ENCODE data around the gene INPP4A. TPM values are rescaled to one million over a fixed set of nuclear protein-coding genes. Genes with fewer than 3 reads are reported as not detected.

Gene INPP4A
- total and polyA plus RNA-seq, 3 experiments from 2014 or later: 41.0 to 61.4 (median 46.9) TPM

- H3K4me1 ChIP-seq (ENCODE audit: insufficient read depth, low read length): peaks cover 17% of the 10 kb centered on the region
- peak overlapping the region; percentile 23 to 96 (median 70) for H3K27ac Mint-ChIP-seq
- CTCF ChIA-PET: no interaction called here
Observed at GRCh38 chr2:98550165-98550564, 105.5 kb downstream of the INPP4A start.

GRCh38 chr2:98551316-98551715 is 106.7 kb downstream of the INPP4A start:
- DNase-seq: peak in 3 of 5 donors; percentile 5 to 29 (median 28)
- H3K27me3 ChIP-seq (ENCODE audit: insufficient read depth, low read length, poor library complexity, severe bottlenecking): no peaks in the 10 kb centered on the region
- Mint-ChIP-seq H3K9me3 (no peaks in the 10 kb centered on the region), H3K36me3 (peaks cover 8 to 91% (median 28%) of the 10 kb centered on the region in 3 donors), H3K27ac (peak overlapping the region; percentile 43 to 96 (median 88)), H3K4me3 (no peak overlapping the region), H3K4me1 (peaks cover 44 to 71% (median 54%) of the 10 kb centered on the region in 3 donors), H3K27me3 (peaks cover 0 to 1% of the 10 kb centered on the region in 2 donors)
- peaks cover 17% of the 10 kb centered on the region for H3K4me1 ChIP-seq (ENCODE audit: insufficient read depth, low read length)
- ChIA-PET POLR2A (no interaction called here), CTCF (no interaction called here)
- no peak overlapping the region for H3K27ac ChIP-seq (ENCODE audit: low read depth, low read length)
- peaks cover 79% of the 10 kb centered on the region for H3K36me3 ChIP-seq (ENCODE audit: insufficient read depth, low read length)
- no peaks in the 10 kb centered on the region for H3K9me3 ChIP-seq (ENCODE audit: low read length)
- no peak overlapping the region for H3K4me3 ChIP-seq (ENCODE audit: low read length)

More at GRCh38 chr2:98550165-98550564, 105.5 kb downstream of the INPP4A start:
- Mint-ChIP-seq H3K27me3 (no peaks in the 10 kb centered on the region), H3K4me1 (peaks cover 45 to 64% (median 47%) of the 10 kb centered on the region in 3 donors), H3K9me3 (no peaks in the 10 kb centered on the region), H3K36me3 (peaks cover 7 to 91% (median 28%) of the 10 kb centered on the region in 3 donors), H3K4me3 (peak overlapping the region in 1 of 7 donors; percentile 32)
- Histone ChIP-seq H3K36me3 (ENCODE audit: insufficient read depth, low read length) (peaks cover 79% of the 10 kb centered on the region), H3K27me3 (ENCODE audit: insufficient read depth, low read length, poor library complexity, severe bottlenecking) (no peaks in the 10 kb centered on the region), H3K27ac (ENCODE audit: low read depth, low read length) (no peak overlapping the region), H3K9me3 (ENCODE audit: low read length) (no peaks in the 10 kb centered on the region), H3K4me3 (ENCODE audit: low read length) (no peak overlapping the region)
- no peak for DNase-seq
- POLR2A ChIA-PET: no interaction called here

- H3K4me1 Mint-ChIP-seq: peaks cover 39 to 70% (median 47%) of the 10 kb centered on the region in 3 donors
- H3K4me3 Mint-ChIP-seq: no peak overlapping the region
- ChIA-PET CTCF (interaction anchor here (1.0 kb wide), 1 partner anchor 73 kb away, joined by 3 read pairs; no protein-coding TSS in a partner anchor), POLR2A (no interaction called here)
- H3K27me3 Mint-ChIP-seq: peaks cover 0 to 1% of the 10 kb centered on the region in 2 donors
- no peak overlapping the region for H3K27ac ChIP-seq (ENCODE audit: low read depth, low read length)
- no peaks in the 10 kb centered on the region for H3K9me3 ChIP-seq (ENCODE audit: low read length)
- H3K27me3 ChIP-seq (ENCODE audit: insufficient read depth, low read length, poor library complexity, severe bottlenecking): no peaks in the 10 kb centered on the region
- H3K4me3 ChIP-seq (ENCODE audit: low read length): no peak overlapping the region
- peak overlapping the region; percentile 1 to 96 (median 82) for H3K27ac Mint-ChIP-seq
- H3K36me3 ChIP-seq (ENCODE audit: insufficient read depth, low read length): peaks cover 77% of the 10 kb centered on the region
- no peaks in the 10 kb centered on the region for H3K9me3 Mint-ChIP-seq
- H3K4me1 ChIP-seq (ENCODE audit: insufficient read depth, low read length): peaks cover 17% of the 10 kb centered on the region
- DNase-seq: no peak
- peaks cover 4 to 90% (median 19%) of the 10 kb centered on the region in 3 donors for H3K36me3 Mint-ChIP-seq
Observed at GRCh38 chr2:98552499-98553179, 108.0 kb downstream of the INPP4A start.

GRCh38 chr2:98554116-98554861 is 109.6 kb downstream of the INPP4A start:
- no peaks in the 10 kb centered on the region for H3K27me3 ChIP-seq (ENCODE audit: insufficient read depth, low read length, poor library complexity, severe bottlenecking)
- no peak overlapping the region for H3K27ac ChIP-seq (ENCODE audit: low read depth, low read length)
- peaks cover 39 to 73% (median 48%) of the 10 kb centered on the region in 3 donors for H3K4me1 Mint-ChIP-seq
- peaks cover 86% of the 10 kb centered on the region for H3K36me3 ChIP-seq (ENCODE audit: insufficient read depth, low read length)
- peaks cover 19% of the 10 kb centered on the region for H3K4me1 ChIP-seq (ENCODE audit: insufficient read depth, low read length)
- peaks cover 4 to 94% (median 18%) of the 10 kb centered on the region in 3 donors for H3K36me3 Mint-ChIP-seq
- H3K27ac Mint-ChIP-seq: peak overlapping the region in 6 of 8 donors; percentile 16 to 86 (median 54)
- no peaks in the 10 kb centered on the region for H3K9me3 ChIP-seq (ENCODE audit: low read length)
- H3K4me3 ChIP-seq (ENCODE audit: low read length): no peak overlapping the region
- H3K4me3 Mint-ChIP-seq: no peak overlapping the region
- peaks cover 0 to 1% of the 10 kb centered on the region in 2 donors for H3K27me3 Mint-ChIP-seq
- no peaks in the 10 kb centered on the region for H3K9me3 Mint-ChIP-seq
- POLR2A ChIA-PET: no interaction called here
- DNase-seq: no peak
- CTCF ChIA-PET: interaction anchor here (1.1 kb wide), 1 partner anchor 180 kb away, joined by 3 read pairs; no protein-coding TSS in a partner anchor

GRCh38 chr2:98555696-98556095 is 111.0 kb downstream of the INPP4A start:
- Mint-ChIP-seq H3K4me1 (peaks cover 41 to 68% (median 47%) of the 10 kb centered on the region in 3 donors), H3K27ac (peak overlapping the region in 6 of 8 donors; percentile 39 to 92 (median 62)), H3K9me3 (no peaks in the 10 kb centered on the region), H3K36me3 (peaks cover 4 to 98% (median 20%) of the 10 kb centered on the region in 3 donors), H3K27me3 (peaks cover 0 to 1% of the 10 kb centered on the region in 2 donors), H3K4me3 (peak overlapping the region in 1 of 7 donors; percentile 66)
- Histone ChIP-seq H3K4me3 (ENCODE audit: low read length) (no peak overlapping the region), H3K27ac (ENCODE audit: low read depth, low read length) (no peak overlapping the region), H3K27me3 (ENCODE audit: insufficient read depth, low read length, poor library complexity, severe bottlenecking) (no peaks in the 10 kb centered on the region), H3K4me1 (ENCODE audit: insufficient read depth, low read length) (peaks cover 14% of the 10 kb centered on the region), H3K9me3 (ENCODE audit: low read length) (no peaks in the 10 kb centered on the region), H3K36me3 (ENCODE audit: insufficient read depth, low read length) (peaks cover 84% of the 10 kb centered on the region)
- CTCF ChIA-PET: no interaction called here
- POLR2A ChIA-PET: no interaction called here
- DNase-seq: no peak

- H3K36me3 Mint-ChIP-seq: peaks cover 4 to 99% (median 18%) of the 10 kb centered on the region in 3 donors
- peaks cover 33 to 60% (median 42%) of the 10 kb centered on the region in 3 donors for H3K4me1 Mint-ChIP-seq
- ChIA-PET POLR2A (interaction anchor here (0.5 kb wide), 1 partner anchor 137 kb away, joined by 3 read pairs; no protein-coding TSS in a partner anchor), CTCF (interaction anchor here (1.2 to 1.3 kb wide), 2 partner anchors 12 to 14 kb away, joined by 3 read pairs; no protein-coding TSS in a partner anchor)
- no peaks in the 10 kb centered on the region for H3K9me3 Mint-ChIP-seq
- no peak overlapping the region for H3K4me3 Mint-ChIP-seq
- Histone ChIP-seq H3K4me3 (ENCODE audit: low read length) (no peak overlapping the region), H3K9me3 (ENCODE audit: low read length) (no peaks in the 10 kb centered on the region), H3K27ac (ENCODE audit: low read depth, low read length) (no peak overlapping the region), H3K36me3 (ENCODE audit: insufficient read depth, low read length) (peaks cover 78% of the 10 kb centered on the region), H3K27me3 (ENCODE audit: insufficient read depth, low read length, poor library complexity, severe bottlenecking) (no peaks in the 10 kb centered on the region), H3K4me1 (ENCODE audit: insufficient read depth, low read length) (peaks cover 6% of the 10 kb centered on the region)
- DNase-seq: no peak
- H3K27ac Mint-ChIP-seq: peak overlapping the region; percentile 13 to 93 (median 62)
- H3K27me3 Mint-ChIP-seq: peaks cover 0 to 1% of the 10 kb centered on the region in 2 donors
Observed at GRCh38 chr2:98556344-98557033, 111.8 kb downstream of the INPP4A start.

GRCh38 chr2:98558852-98559530 is 114.3 kb downstream of the INPP4A start:
- Mint-ChIP-seq H3K9me3 (no peaks in the 10 kb centered on the region), H3K36me3 (peaks cover 4 to 98% (median 13%) of the 10 kb centered on the region in 3 donors), H3K4me3 (peak overlapping the region in 4 of 7 donors; percentile 5 to 53 (median 26)), H3K4me1 (peaks cover 33 to 55% (median 44%) of the 10 kb centered on the region in 3 donors), H3K27ac (peak overlapping the region; percentile 34 to 93 (median 82)), H3K27me3 (peaks cover 0 to 1% of the 10 kb centered on the region in 2 donors)
- Histone ChIP-seq H3K27ac (ENCODE audit: low read depth, low read length) (no peak overlapping the region), H3K4me1 (ENCODE audit: insufficient read depth, low read length) (peaks cover 5% of the 10 kb centered on the region), H3K36me3 (ENCODE audit: insufficient read depth, low read length) (peaks cover 80% of the 10 kb centered on the region), H3K27me3 (ENCODE audit: insufficient read depth, low read length, poor library complexity, severe bottlenecking) (no peaks in the 10 kb centered on the region), H3K9me3 (ENCODE audit: low read length) (no peaks in the 10 kb centered on the region), H3K4me3 (ENCODE audit: low read length) (no peak overlapping the region)
- ChIA-PET POLR2A (no interaction called here), CTCF (interaction anchor here (0.6 to 1.0 kb wide), 2 partner anchors 10 to 117 kb away, joined by 3 read pairs; no protein-coding TSS in a partner anchor)
- DNase-seq: no peak

Measured in CD8-positive, alpha-beta memory T cell (primary cell).